Activated CD4-positive, alpha-beta T cell treated with anti-CD3 and anti-CD28 coated beads for 36 hours (primary cell): ENCODE data around the gene FOXN1. TPM values are rescaled to one million over a fixed set of nuclear protein-coding genes. Genes with fewer than 3 reads are reported as not detected.

Experiments used
- ATAC-seq: fragments of 200-7000 bp; cut with Tn5 transposase; one replicate; pipeline ENCODE4 v1.10.0; 2021; ENCODE audit warnings: mild to moderate bottlenecking, moderate library complexity
- CTCF ChIA-PET: fragments of 350-600 bp; sonication (Branson Sonifier 250); formaldehyde crosslinking; loops from one replicate; lab custom pipeline; 2021; ENCODE audit warnings: antibody characterized with exemption; lab: Charles Lee
- POLR2A ChIA-PET: fragments of 350-600 bp; sonication (Branson Sonifier 250); formaldehyde crosslinking; loops from one replicate; lab custom pipeline; 2021; ENCODE audit warnings: antibody characterized with exemption, inconsistent platforms; lab: Charles Lee
- DNase-seq: peaks from one replicate; pipeline ENCODE4 v3.0.0-alpha.2; 2020
- H3K27ac Mint-ChIP-seq: one replicate; pipeline ENCODE4 v1.8.0; 2021; ENCODE audit warnings: mixed read lengths
- H3K27me3 Mint-ChIP-seq: one replicate; pipeline ENCODE4 v1.8.0; 2021; ENCODE audit warnings: mixed read lengths
- H3K36me3 Mint-ChIP-seq: one replicate; pipeline ENCODE4 v1.8.0; 2021; ENCODE audit warnings: low read depth, mixed read lengths
- H3K4me1 Mint-ChIP-seq: one replicate; pipeline ENCODE4 v1.8.0; 2021; ENCODE audit warnings: mixed read lengths
- H3K4me3 Mint-ChIP-seq: one replicate; pipeline ENCODE4 v1.8.0; 2021; ENCODE audit warnings: mild to moderate bottlenecking, moderate library complexity, mixed read lengths
- H3K9me3 Mint-ChIP-seq: one replicate; pipeline ENCODE4 v1.8.0; 2021; ENCODE audit warnings: low read depth, mixed read lengths
- intact Hi-C, 2 experiments: fragments of 100-400 bp; cut with DNase I in 1 of 2; cut with micrococcal nuclease in 1 of 2; formaldehyde crosslinking; loops; one replicate each; pipeline versions ENCODE4 v1.14.2 to v1.15.1; 2022 to 2024; cut with DNase I, micrococcal nuclease
- total RNA-seq, 2 experiments: library from RNA; stranded (reverse); gene quantifications; one replicate each; pipeline ENCODE4 v1.2.3, GENCODE V29; 2021

The FOXN1 gene
- total RNA-seq, 2 experiments from 2014 or later = not detected

DNA sequence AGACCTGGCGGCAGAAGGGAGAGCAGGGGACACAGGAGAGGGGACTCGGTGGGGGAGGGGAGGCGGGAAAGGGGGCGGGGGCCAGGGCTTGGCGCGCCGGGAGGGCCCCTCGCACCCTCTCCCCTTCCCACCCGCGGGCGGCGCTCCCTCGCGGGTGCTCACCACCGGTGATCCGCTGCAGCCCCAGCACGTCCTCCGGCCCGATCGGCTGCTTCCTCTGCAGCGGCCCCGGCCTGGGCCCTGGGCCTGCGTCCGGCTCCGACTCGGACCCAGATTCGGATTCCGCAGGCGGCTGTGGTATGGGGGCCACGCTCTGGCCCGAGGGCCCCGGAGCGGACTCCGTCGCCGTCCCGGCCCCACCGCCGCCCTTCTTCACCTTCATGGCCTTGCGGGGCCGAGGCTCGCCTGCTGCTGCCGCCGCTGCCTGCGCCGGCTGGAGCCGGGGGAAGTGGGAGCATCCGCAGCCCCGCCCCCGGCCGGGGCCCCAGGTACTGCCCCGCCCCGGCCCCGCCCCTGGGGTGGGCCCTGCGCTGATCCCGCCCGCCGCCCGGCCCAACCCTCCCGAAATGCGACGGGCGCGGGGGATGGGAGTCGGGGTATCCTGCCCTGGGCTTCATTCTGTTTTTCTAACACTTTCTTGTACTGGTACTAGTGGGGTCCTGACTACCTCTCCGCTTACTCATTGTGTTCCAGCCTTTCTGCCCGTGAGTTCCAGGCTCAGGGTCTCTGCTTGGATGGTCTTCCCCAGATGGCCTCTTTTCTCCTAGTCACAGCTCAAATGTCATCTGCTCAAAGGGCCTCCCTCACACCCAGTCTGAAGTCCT is 46.2 kb downstream of the FOXN1 start, which contains the start of gene UNC119:
UNC119 (minus strand) TSS at position 449 of the 824 bp plus-strand sequence; CDS start at position 382, 67 bp downstream.
- POLR2A ChIA-PET = no interaction called here
- peaks cover 52% of the 10 kb centered on the region for H3K4me1 Mint-ChIP-seq
- intact Hi-C loops = loop anchor here (1.0 to 10.0 kb wide), 11 partner anchors 18 to 511 kb away; partner anchors contain the start of genes PIGS (in 2 of the 2), POLDIP2 (in 2 of the 2), ALDOC (in 1 of the 2) and BLTP2 (in 1 of the 2)
- peak within 1 kb of the TSS; percentile 70 for H3K27ac Mint-ChIP-seq
- no peaks in the 10 kb centered on the region for H3K27me3 Mint-ChIP-seq
- peak; percentile 91 for DNase-seq
- no peaks in the 10 kb centered on the region for H3K9me3 Mint-ChIP-seq
- peaks cover 35% of the 10 kb centered on the region for H3K36me3 Mint-ChIP-seq
- ATAC-seq = peak; percentile 71
- peak within 1 kb of the TSS; percentile 87 for H3K4me3 Mint-ChIP-seq
- CTCF ChIA-PET = interaction anchor here (0.7 to 7.7 kb wide), 5 partner anchors 7 to 23 kb away, joined by 3 to 38 read pairs (median 3); partner anchors contain the start of gene PIGS

DNA sequence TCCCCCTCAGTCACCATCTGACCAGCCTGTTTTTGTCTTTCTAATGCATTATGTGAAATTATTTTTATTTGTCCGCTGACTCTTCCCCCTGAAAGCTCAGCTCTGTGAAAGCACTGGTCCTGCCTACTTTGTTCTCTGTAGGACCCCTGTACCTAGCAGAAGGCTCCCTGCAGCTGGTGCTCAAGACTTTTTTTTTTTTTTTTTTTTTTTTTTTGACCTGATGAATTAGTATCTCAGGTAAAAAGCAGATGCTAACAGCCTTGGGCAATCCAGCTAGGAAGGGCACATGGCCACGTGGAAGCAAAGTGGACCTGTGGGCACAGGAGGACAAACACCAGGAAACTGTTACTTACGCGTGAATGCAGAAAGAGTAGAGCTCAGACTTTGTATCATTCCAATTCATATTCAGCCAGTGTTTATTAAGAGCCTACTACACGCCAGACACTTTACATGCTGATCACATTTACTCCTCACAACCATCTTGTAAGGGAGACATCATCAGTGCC is 46.9 kb downstream of the FOXN1 start:
- DNase-seq (no peak), ATAC-seq (no peak)
- H3K27me3 Mint-ChIP-seq = no peaks in the 10 kb centered on the region
- H3K36me3 Mint-ChIP-seq = peaks cover 31% of the 10 kb centered on the region
- peaks cover 51% of the 10 kb centered on the region for H3K4me1 Mint-ChIP-seq
- H3K27ac Mint-ChIP-seq = no peak overlapping the region
- POLR2A ChIA-PET = no interaction called here
- no peaks in the 10 kb centered on the region for H3K9me3 Mint-ChIP-seq
- peak overlapping the region; percentile 87 for H3K4me3 Mint-ChIP-seq
- intact Hi-C loops = loop anchor here (1.0 to 10.0 kb wide), 11 partner anchors 18 to 512 kb away; partner anchors contain the start of genes PIGS (in 2 of the 2), POLDIP2 (in 2 of the 2), ALDOC (in 1 of the 2) and BLTP2 (in 1 of the 2)
- CTCF ChIA-PET = interaction anchor here (0.6 to 7.7 kb wide), 6 partner anchors 15 to 108 kb away, joined by 3 to 38 read pairs (median 4); partner anchors contain the start of genes PIGS and SDF2

DNA sequence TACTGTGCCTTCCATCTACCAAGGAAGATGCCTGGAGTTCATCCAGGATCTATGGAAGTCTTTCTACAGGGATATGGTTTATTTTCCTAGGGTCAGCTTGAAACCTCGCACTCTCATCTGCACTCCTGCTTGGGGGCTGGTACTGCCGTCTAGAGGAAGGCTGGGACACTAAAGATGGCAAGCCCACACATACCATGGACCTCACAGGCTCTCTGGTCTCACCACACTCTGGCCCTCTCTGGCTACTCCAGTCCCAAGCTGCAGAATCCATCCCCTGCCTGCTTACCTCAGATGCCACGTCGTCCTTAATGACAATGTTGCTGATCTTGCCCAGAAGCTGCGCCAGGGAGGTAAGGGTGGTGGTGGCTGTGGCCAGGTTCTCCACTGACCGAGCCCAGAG is 48.4 kb downstream of the FOXN1 start:
- Mint-ChIP-seq H3K27ac (no peak overlapping the region), H3K9me3 (no peaks in the 10 kb centered on the region), H3K27me3 (no peaks in the 10 kb centered on the region), H3K36me3 (peaks cover 35% of the 10 kb centered on the region), H3K4me3 (no peak overlapping the region), H3K4me1 (peaks cover 36% of the 10 kb centered on the region)
- CTCF ChIA-PET = interaction anchor here (0.9 to 1.3 kb wide), 3 partner anchors 17 to 130 kb away, joined by 3 to 4 read pairs (median 4); partner anchors contain the start of gene PIGS
- POLR2A ChIA-PET = no interaction called here
- intact Hi-C loops = loop anchor here in 1 of 2 experiments (10.0 kb wide), 1 partner anchor 200 kb away; the partner anchor contains the start of gene POLDIP2
- DNase-seq = no peak
- ATAC-seq = no peak

- POLR2A ChIA-PET = no interaction called here
- Mint-ChIP-seq H3K9me3 (no peaks in the 10 kb centered on the region), H3K27ac (no peak overlapping the region), H3K27me3 (no peaks in the 10 kb centered on the region), H3K4me3 (no peak overlapping the region), H3K36me3 (peaks cover 38% of the 10 kb centered on the region), H3K4me1 (peaks cover 31% of the 10 kb centered on the region)
- intact Hi-C loops = loop anchor here in 1 of 2 experiments (10.0 kb wide), 1 partner anchor 200 kb away; the partner anchor contains the start of gene POLDIP2
- ATAC-seq (no peak), DNase-seq (no peak)
- CTCF ChIA-PET = interaction anchor here (0.9 to 1.0 kb wide), 2 partner anchors 16 to 130 kb away, joined by 3 to 4 read pairs; partner anchors contain the start of gene PIGS
Measured at GRCh38 chr17:28555022-28555421, 48.9 kb downstream of the FOXN1 start.

DNA sequence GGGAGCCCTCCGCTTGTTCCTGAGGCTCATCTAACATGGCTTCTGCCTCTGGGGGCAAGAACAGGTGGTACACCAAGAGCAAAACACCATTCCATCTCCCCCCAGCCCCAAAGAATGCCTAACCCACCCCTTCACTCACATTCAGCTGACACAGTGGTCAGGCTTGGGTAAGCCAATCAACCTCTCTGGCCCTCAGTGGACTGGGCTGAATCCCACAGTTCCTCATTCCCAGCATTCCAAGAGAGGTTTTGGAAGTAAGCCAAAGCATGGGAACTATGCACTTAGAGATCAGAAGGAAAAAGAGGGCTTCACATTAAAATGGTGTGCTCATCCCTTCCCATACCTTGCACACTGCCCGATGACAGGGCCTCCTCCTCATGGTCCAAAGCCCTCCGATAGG is 57.3 kb downstream of the FOXN1 start:
- Mint-ChIP-seq H3K4me3 (no peak overlapping the region), H3K27ac (no peak overlapping the region), H3K36me3 (peaks cover 37% of the 10 kb centered on the region), H3K4me1 (peaks cover 19% of the 10 kb centered on the region), H3K9me3 (no peaks in the 10 kb centered on the region), H3K27me3 (no peaks in the 10 kb centered on the region)
- ATAC-seq (no peak), DNase-seq (no peak)
- intact Hi-C loops = no loop called here
- CTCF ChIA-PET = interaction anchor here (0.6 kb wide), 1 partner anchor 650 kb away, joined by 4 read pairs; no protein-coding TSS in a partner anchor
- POLR2A ChIA-PET = interaction anchor here (0.7 kb wide), 1 partner anchor 292 kb away, joined by 3 read pairs; no protein-coding TSS in a partner anchor

GRCh38 chr17:28567604-28568003 is 61.5 kb downstream of the FOXN1 start:
- Mint-ChIP-seq H3K27me3 (no peaks in the 10 kb centered on the region), H3K4me1 (peaks cover 45% of the 10 kb centered on the region), H3K9me3 (no peaks in the 10 kb centered on the region), H3K27ac (peak overlapping the region; percentile 60), H3K4me3 (no peak overlapping the region), H3K36me3 (peaks cover 28% of the 10 kb centered on the region)
- POLR2A ChIA-PET = no interaction called here
- ATAC-seq = no peak
- DNase-seq = no peak
- CTCF ChIA-PET = interaction anchor here (0.7 to 0.8 kb wide), 2 partner anchors 10 to 15 kb away, joined by 3 read pairs; partner anchors contain the start of genes ALDOC and UNC119
- intact Hi-C loops = no loop called here

- ChIA-PET CTCF (interaction anchor here (1.0 to 3.2 kb wide), 4 partner anchors 13 to 92 kb away, joined by 3 to 38 read pairs (median 4); partner anchors contain the start of genes SDF2 and UNC119), POLR2A (interaction anchor here (2.7 kb wide), 1 partner anchor 30 kb away, joined by 16 read pairs; the partner anchor contains the start of gene SPAG5)
- intact Hi-C loops = no loop called here
- peak overlapping the region; percentile 69 for H3K27ac Mint-ChIP-seq
- H3K4me1 Mint-ChIP-seq = peaks cover 49% of the 10 kb centered on the region
- H3K27me3 Mint-ChIP-seq = no peaks in the 10 kb centered on the region
- peak overlapping the region; percentile 95 for H3K4me3 Mint-ChIP-seq
- no peak for ATAC-seq
- peaks cover 34% of the 10 kb centered on the region for H3K36me3 Mint-ChIP-seq
- no peak for DNase-seq
- H3K9me3 Mint-ChIP-seq = no peaks in the 10 kb centered on the region
Measured at GRCh38 chr17:28569446-28569845, 63.3 kb downstream of the FOXN1 start.

DNA sequence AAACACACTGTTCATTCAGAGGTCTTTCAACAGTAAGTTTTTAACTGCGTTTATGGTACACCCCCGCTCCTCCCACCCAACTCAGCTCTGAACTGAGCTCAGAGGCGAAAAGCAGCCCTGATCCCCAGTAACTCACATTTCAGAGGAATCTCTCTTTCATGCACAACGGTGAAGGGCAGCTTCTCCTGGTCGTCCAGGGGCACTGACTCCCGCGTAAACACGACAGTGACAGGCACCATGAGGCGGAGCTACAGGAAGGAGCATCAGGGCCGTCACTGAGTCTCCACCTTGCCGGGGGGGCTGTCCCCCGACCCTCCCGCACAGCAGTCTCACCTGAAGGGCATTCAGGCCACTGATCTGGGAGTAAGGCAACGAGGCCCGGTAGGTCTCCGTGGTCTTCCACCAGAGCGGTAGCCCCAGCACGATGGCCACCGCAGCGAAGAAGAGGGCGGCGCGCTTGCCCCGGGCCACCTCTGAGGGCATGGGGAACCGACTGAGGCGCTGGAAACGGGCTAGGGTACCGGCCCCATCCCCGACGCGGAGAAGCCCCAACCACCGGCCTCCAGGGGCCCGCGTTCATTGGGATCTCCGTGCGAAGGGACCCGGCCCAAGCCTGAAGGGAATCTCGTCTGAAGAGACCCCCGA is 64.7 kb downstream of the FOXN1 start:
- intact Hi-C loops = loop anchor here (1.0 to 2.0 kb wide), 6 partner anchors 18 to 236 kb away; partner anchors contain the start of genes SPAG5 (in 2 of the 2), UNC119 (in 2 of the 2), BLTP2 (in 1 of the 2) and IFT20 (in 1 of the 2)
- H3K4me3 Mint-ChIP-seq = peak overlapping the region; percentile 95
- H3K36me3 Mint-ChIP-seq = peaks cover 42% of the 10 kb centered on the region
- H3K27me3 Mint-ChIP-seq = no peaks in the 10 kb centered on the region
- ChIA-PET POLR2A (interaction anchor here (0.8 to 2.7 kb wide), 7 partner anchors 23 to 381 kb away, joined by 3 to 16 read pairs (median 4); partner anchors contain the start of genes BLTP2, PHF12, PROCA1 and RPL23A), CTCF (interaction anchor here (0.6 to 3.2 kb wide), 17 partner anchors 13 to 677 kb away, joined by 3 to 38 read pairs (median 4); partner anchors contain the start of genes LYRM9, RPL23A and UNC119)
- no peaks in the 10 kb centered on the region for H3K9me3 Mint-ChIP-seq
- DNase-seq = peak; percentile 71
- peak overlapping the region; percentile 94 for H3K27ac Mint-ChIP-seq
- peaks cover 46% of the 10 kb centered on the region for H3K4me1 Mint-ChIP-seq
- peak; percentile 45 for ATAC-seq

DNA sequence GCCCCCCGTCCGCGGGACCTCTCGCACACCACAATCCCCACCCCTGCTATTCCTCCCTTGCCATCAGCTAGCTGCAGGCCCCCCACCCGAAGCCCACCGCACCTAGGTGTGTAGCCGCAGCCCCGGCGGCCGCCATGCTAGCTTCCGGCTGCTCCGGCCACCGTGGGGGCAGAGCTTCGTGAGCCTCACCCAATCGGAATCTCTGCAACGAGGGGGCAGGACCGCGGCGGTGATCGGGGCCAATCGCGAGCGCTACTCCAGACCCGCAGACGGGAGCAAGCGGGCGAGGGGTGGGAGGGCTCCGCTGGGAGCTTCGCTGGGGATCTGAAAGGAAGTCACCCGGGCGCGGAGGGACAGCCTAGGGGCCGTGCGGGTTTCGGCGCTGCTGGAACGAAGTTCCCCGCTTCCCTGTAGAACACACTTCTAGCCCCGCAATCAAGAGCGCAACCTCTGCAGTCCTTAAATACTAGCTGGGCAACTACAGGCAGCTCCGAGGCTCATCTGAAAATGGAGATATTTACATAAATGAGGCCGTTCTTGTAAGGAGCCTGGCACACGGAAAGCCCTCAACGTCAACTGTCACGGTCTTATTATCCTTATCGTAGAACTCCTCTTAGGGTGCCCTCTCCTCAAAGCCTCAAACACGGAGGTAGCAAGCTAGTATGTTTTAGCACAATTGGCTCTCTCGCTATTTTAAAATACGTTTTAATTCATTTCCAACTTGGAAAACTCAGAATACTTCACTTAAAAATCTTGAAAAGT is 65.4 kb downstream of the FOXN1 start, which contains the start of gene PIGS:
PIGS (minus strand) TSS at position 164 of the 762 bp plus-strand sequence; CDS start at position 136, 28 bp downstream.
- CTCF ChIA-PET = interaction anchor here (0.5 to 3.2 kb wide), 17 partner anchors 14 to 214 kb away, joined by 3 to 38 read pairs (median 4); partner anchors contain the start of genes POLDIP2, RPL23A and UNC119
- H3K4me3 Mint-ChIP-seq = peak within 1 kb of the TSS; percentile 95
- peaks cover 48% of the 10 kb centered on the region for H3K36me3 Mint-ChIP-seq
- no peaks in the 10 kb centered on the region for H3K9me3 Mint-ChIP-seq
- peak; percentile 96 for DNase-seq
- ATAC-seq = peak; percentile 99
- POLR2A ChIA-PET = interaction anchor here (0.6 to 2.7 kb wide), 9 partner anchors 20 to 380 kb away, joined by 3 to 16 read pairs (median 4); partner anchors contain the start of genes BLTP2, PHF12, PROCA1 and RPL23A
- H3K27me3 Mint-ChIP-seq = no peaks in the 10 kb centered on the region
- H3K4me1 Mint-ChIP-seq = peaks cover 51% of the 10 kb centered on the region
- intact Hi-C loops = loop anchor here (1.0 to 2.0 kb wide), 6 partner anchors 19 to 236 kb away; partner anchors contain the start of genes SPAG5 (in 2 of the 2), UNC119 (in 2 of the 2), BLTP2 (in 1 of the 2) and IFT20 (in 1 of the 2)
- peak within 1 kb of the TSS; percentile 94 for H3K27ac Mint-ChIP-seq
